GM23338 (cell line): ENCODE results near the gene NF1. TPM values are rescaled to one million over a fixed set of nuclear protein-coding genes. Genes with fewer than 3 reads are reported as not detected.

Experiments
- ATAC-seq: fragments of 200-7000 bp; cut with Tn5 transposase; 3 replicates; pipeline ENCODE4 v1.9.1; 2020
- DNase-seq: peaks from one replicate; pipeline ENCODE4 v3.0.0-alpha.2; 2015; ENCODE audit warnings: low spot score
- H2AFZ ChIP-seq: fragments of 200-600 bp; sonication (generic); 2 replicates; pipeline ENCODE4 v1.8.0; 2016; ENCODE audit warnings: antibody characterized with exemption, mild to moderate bottlenecking, moderate library complexity
- H3F3A ChIP-seq: fragments of 200-600 bp; sonication (generic); replicated peaks from 2 replicates; pipeline ENCODE4 v1.8.0; 2017; ENCODE audit warnings: antibody characterized with exemption, mixed run types, low read depth
- H3K27ac ChIP-seq: fragments of 200-600 bp; sonication (generic); 2 replicates; pipeline ENCODE4 v1.6.1; 2016; ENCODE audit warnings: low read depth
- H3K27me3 ChIP-seq: fragments of 200-600 bp; sonication (generic); 2 replicates; pipeline ENCODE4 v1.8.0; 2016; ENCODE audit warnings: mild to moderate bottlenecking, mixed run types, moderate library complexity; ENCODE audit not compliant: insufficient read depth
- H3K36me3 ChIP-seq: fragments of 200-600 bp; sonication (generic); 2 replicates; pipeline ENCODE4 v1.8.0; 2016; ENCODE audit warnings: mild to moderate bottlenecking; ENCODE audit not compliant: insufficient read depth
- H3K4me1 ChIP-seq: fragments of 200-600 bp; sonication (generic); 2 replicates; pipeline ENCODE4 v1.8.0; 2016; ENCODE audit warnings: mild to moderate bottlenecking, moderate library complexity; ENCODE audit not compliant: insufficient read depth
- H3K4me2 ChIP-seq: fragments of 200-600 bp; sonication (generic); 2 replicates; pipeline ENCODE4 v1.7.1; 2017; ENCODE audit warnings: mixed run types
- H3K4me3 ChIP-seq: fragments of 200-600 bp; sonication (generic); 2 replicates; pipeline ENCODE4 v1.6.1; 2016; ENCODE audit warnings: mixed run types
- H3K79me2 ChIP-seq: fragments of 200-600 bp; sonication (generic); replicated peaks from 2 replicates; pipeline ENCODE4 v1.8.0; 2017; ENCODE audit warnings: mild to moderate bottlenecking; ENCODE audit not compliant: insufficient read depth
- H3K9me2 ChIP-seq: fragments of 200-600 bp; sonication (generic); 2 replicates; pipeline ENCODE4 v1.8.0; 2017; ENCODE audit not compliant: insufficient read depth
- H4K20me1 ChIP-seq: fragments of 200-600 bp; sonication (generic); replicated peaks from 2 replicates; pipeline ENCODE4 v1.8.0; 2017; ENCODE audit warnings: mild to moderate bottlenecking; ENCODE audit not compliant: insufficient read depth
- H3K27ac Mint-ChIP-seq: 2 replicates; pipeline ENCODE4 v1.8.0; 2020; ENCODE audit warnings: inconsistent platforms, mild to moderate bottlenecking, moderate library complexity, mixed read lengths
- H3K27me3 Mint-ChIP-seq: 3 replicates; pipeline ENCODE4 v1.8.0; 2022; ENCODE audit warnings: low read depth, mild to moderate bottlenecking, moderate library complexity, mixed read lengths, inconsistent platforms; ENCODE audit not compliant: insufficient read depth, poor library complexity
- H3K36me3 Mint-ChIP-seq: 3 replicates; pipeline ENCODE4 v1.8.0; 2021; ENCODE audit warnings: low read depth, mild to moderate bottlenecking, inconsistent platforms, moderate library complexity, mixed read lengths
- H3K4me1 Mint-ChIP-seq: 3 replicates; pipeline ENCODE4 v1.8.0; 2020; ENCODE audit warnings: mild to moderate bottlenecking, inconsistent platforms, mixed read lengths
- H3K4me3 Mint-ChIP-seq: 3 replicates; pipeline ENCODE4 v1.8.0; 2021; ENCODE audit warnings: moderate library complexity, mild to moderate bottlenecking, inconsistent platforms, mixed read lengths
- H3K9me3 Mint-ChIP-seq: 3 replicates; pipeline ENCODE4 v1.8.0; 2020; ENCODE audit warnings: moderate library complexity, mild to moderate bottlenecking, inconsistent platforms, mixed read lengths
- CREB1 ChIP-seq: fragments of 250-450 bp; sonication (Bioruptor Pico); IDR thresholded peaks from 2 replicates; pipeline ENCODE4 v1.5.0; 2020; ENCODE audit warnings: low read depth, mild to moderate bottlenecking, moderate library complexity
- CTCF ChIP-seq, 2 experiments: fragments of 200-600 bp in 1 of 2; sonication (generic) in 1 of 2; conservative IDR thresholded peaks; 2 replicates each; pipeline versions ENCODE4 v1.5.1 to v1.6.1; 2016 to 2017; ENCODE audit warnings: antibody characterized with exemption in 2 of 2, low read depth in 2 of 2, mild to moderate bottlenecking in 2 of 2, moderate library complexity in 1 of 2
- ETS1 ChIP-seq: IDR thresholded peaks from 2 replicates; pipeline ENCODE4 v1.6.1; 2016; ENCODE audit warnings: antibody characterized with exemption
- EZH2 ChIP-seq: fragments of 200-600 bp; sonication (generic); IDR thresholded peaks from one replicate; pipeline ENCODE4 v1.8.0; 2017; ENCODE audit warnings: antibody characterized with exemption, mild to moderate bottlenecking, low read depth; ENCODE audit not compliant: unreplicated experiment
- NANOG ChIP-seq: IDR thresholded peaks from 2 replicates; pipeline ENCODE4 v1.6.1; 2016; ENCODE audit warnings: antibody characterized with exemption, borderline replicate concordance
- POLR2AphosphoS5 ChIP-seq: IDR thresholded peaks from 2 replicates; pipeline ENCODE4 v1.6.1; 2016; ENCODE audit warnings: antibody characterized with exemption, low read depth
- ZNF114 ChIP-seq: fragments of 250-450 bp; sonication (Bioruptor Pico); IDR thresholded peaks from 2 replicates; pipeline ENCODE4 v1.5.0; 2020; ENCODE audit warnings: mild to moderate bottlenecking, moderate library complexity
- ZNF331 ChIP-seq: fragments of 250-450 bp; sonication (Bioruptor Pico); IDR thresholded peaks from 2 replicates; pipeline ENCODE4 v1.5.0; 2020; ENCODE audit warnings: low read depth, mild to moderate bottlenecking, moderate library complexity
- ZNF462 ChIP-seq: fragments of 250-450 bp; sonication (Bioruptor Pico); IDR thresholded peaks from 2 replicates; pipeline ENCODE4 v1.5.0; 2020; ENCODE audit warnings: mild to moderate bottlenecking, moderate library complexity
- polyA plus RNA-seq: library from polyadenylated mRNA; unstranded; fragments of >200 nt; fragmentation: Nextera tagmentation; extraction: Ambion mirVana; gene quantifications from 2 replicates; pipeline ENCODE4 v1.2.1, GENCODE V29; 2016
- total RNA-seq: library from RNA; depleted of rRNA; stranded (reverse); fragments of >200 nt; shearing (Covaris generic); gene quantifications from 2 replicates; pipeline ENCODE4 v1.2.3, GENCODE V29; 2014

NF1 gene
- total and polyA plus RNA-seq, 2 experiments from 2014 or later, result 16.3 to 49.7 TPM

GRCh38 chr17:31274252-31274651 is 179.5 kb downstream of the NF1 start (continued):
- no peak for TF ChIP-seq EZH2
- TF ChIP-seq ZNF114, result no peak
- TF ChIP-seq CREB1 (CRISPR knock-in tag), result no peak

- Histone ChIP-seq H3K9me2 (no peaks in the 10 kb centered on the region), H3K4me1 (peaks cover 4% of the 10 kb centered on the region; the same call in 1 of the 2 replicates), H3K4me2 (no peak overlapping the region), H2AFZ (no peak overlapping the region), H4K20me1 (no peaks in the 10 kb centered on the region), H3K27ac (no peak overlapping the region), H3K4me3 (no peak overlapping the region), H3K27me3 (no peaks in the 10 kb centered on the region), H3F3A (no peaks in the 10 kb centered on the region), H3K79me2 (no peaks in the 10 kb centered on the region), H3K36me3 (no peaks in the 10 kb centered on the region)
- Mint-ChIP-seq H3K36me3 (peaks cover 5% of the 10 kb centered on the region; the same call in 2 of the 3 replicates), H3K9me3 (no peaks in the 10 kb centered on the region), H3K27ac (no peak overlapping the region), H3K27me3 (peaks cover 2% of the 10 kb centered on the region), H3K4me3 (no peak overlapping the region), H3K4me1 (peaks cover 6% of the 10 kb centered on the region)
- ATAC-seq, result no peak
- TF ChIP-seq ETS1 (no peak), POLR2AphosphoS5 (no peak), NANOG (no peak), CTCF (conservative IDR thresholded peaks at IDR 0.05; ENCODE audit: low read depth in 2 of 2) (no peak), ZNF462 (CRISPR knock-in tag) (no peak), ZNF331 (CRISPR knock-in tag) (no peak), CREB1 (CRISPR knock-in tag) (no peak), ZNF114 (no peak)
- DNase-seq, result no peak
Measured at GRCh38 chr17:31275116-31275515, 180.3 kb downstream of the NF1 start.
